HEK293 (cell line): Measurements from ENCODE around the gene KREMEN2.
A peak's percentile ranks its signal among the peaks of the same experiment; 100 is the strongest.

ENCODE experiments used
- CTCF ChIA-PET: fragments of 350-600 bp; formaldehyde crosslinking; extraction: SDS; loops from one replicate; lab custom pipeline; 2021; ENCODE audit warnings: antibody characterized with exemption; lab: Yijun Ruan, JAX
- POLR2A ChIA-PET: fragments of 300-600 bp; formaldehyde crosslinking; extraction: SDS; loops from one replicate; lab custom pipeline; 2020; ENCODE audit warnings: antibody characterized with exemption, inconsistent platforms; lab: Yijun Ruan, JAX
- H3K27ac ChIP-seq: fragments of 200-500 bp; sonication (Bioruptor generic); 2 replicates; pipeline ENCODE4 v1.5.1; 2014; ENCODE audit warnings: low read depth, low read length, control low read depth, inconsistent platforms; ENCODE audit errors: extremely low read depth
- H3K36me3 ChIP-seq, 2 experiments: fragments of 200-500 bp in 1 of 2; sonication (Bioruptor generic) in 1 of 2; 1 replicate in 1 of 2; 2 replicates in 1 of 2; pipeline ENCODE4 v1.5.1; 2014 to 2017; ENCODE audit warnings: inconsistent platforms in 2 of 2, low read length in 2 of 2; ENCODE audit not compliant: control insufficient read depth in 2 of 2, insufficient read depth in 1 of 2
- H3K4me1 ChIP-seq: fragments of 200-500 bp; sonication (Bioruptor generic); 2 replicates; pipeline ENCODE4 v1.5.1; 2014; ENCODE audit warnings: mild to moderate bottlenecking, low read length, inconsistent platforms; ENCODE audit not compliant: control insufficient read depth, insufficient read depth
- H3K4me3 ChIP-seq: 2 replicates; pipeline ENCODE4 v1.5.1; 2011; ENCODE audit warnings: low read depth, mild to moderate bottlenecking, control low read depth, low read length, moderate library complexity
- H3K9me3 ChIP-seq: fragments of 200-500 bp; sonication (Bioruptor generic); 2 replicates; pipeline ENCODE4 v1.5.1; 2014; ENCODE audit warnings: low read depth, low read length, inconsistent platforms; ENCODE audit not compliant: control insufficient read depth, insufficient read depth
- GLIS1 ChIP-seq: fragments of 450-650 bp; formaldehyde crosslinking; IDR thresholded peaks from 2 replicates; pipeline ENCODE4 v1.5.1; 2016; ENCODE audit warnings: missing biosample characterization, missing genetic modification characterization
- KLF9 ChIP-seq: fragments of 450-650 bp; formaldehyde crosslinking; IDR thresholded peaks from 2 replicates; pipeline ENCODE4 v1.5.1; 2016; ENCODE audit warnings: missing biosample characterization, missing genetic modification characterization, low read depth
- PBX3 ChIP-seq: sonication (generic); formaldehyde crosslinking; IDR thresholded peaks from 2 replicates; pipeline ENCODE4 v1.8.1; 2022; ENCODE audit warnings: mild to moderate bottlenecking, moderate library complexity, missing genetic modification reagents
- RBAK ChIP-seq: fragments of 450-650 bp; formaldehyde crosslinking; IDR thresholded peaks from 2 replicates; pipeline ENCODE4 v1.5.1; 2016; ENCODE audit warnings: missing biosample characterization, missing genetic modification characterization
- SP7 ChIP-seq: fragments of 450-650 bp; formaldehyde crosslinking; IDR thresholded peaks from 2 replicates; pipeline ENCODE4 v1.5.1; 2016; ENCODE audit warnings: missing biosample characterization, missing genetic modification characterization
- ZBTB10 ChIP-seq: fragments of 450-650 bp; formaldehyde crosslinking; IDR thresholded peaks from 2 replicates; pipeline ENCODE4 v1.5.1; 2016; ENCODE audit warnings: missing biosample characterization, missing genetic modification characterization
- ZBTB17 ChIP-seq: fragments of 450-650 bp; formaldehyde crosslinking; IDR thresholded peaks from 2 replicates; pipeline ENCODE4 v1.5.1; 2016; ENCODE audit warnings: missing biosample characterization, missing genetic modification characterization
- ZNF211 ChIP-seq: fragments of 450-650 bp; formaldehyde crosslinking; IDR thresholded peaks from 2 replicates; pipeline ENCODE4 v1.5.1; 2016; ENCODE audit warnings: low read depth, missing biosample characterization, missing genetic modification characterization
- ZNF391 ChIP-seq: fragments of 450-650 bp; formaldehyde crosslinking; IDR thresholded peaks from 2 replicates; pipeline ENCODE4 v1.5.1; 2016; ENCODE audit warnings: low read depth, missing biosample characterization, missing genetic modification characterization, borderline replicate concordance
- ZNF449 ChIP-seq: fragments of 450-650 bp; formaldehyde crosslinking; IDR thresholded peaks from 2 replicates; pipeline ENCODE4 v1.5.1; 2017; ENCODE audit warnings: missing biosample characterization, mild to moderate bottlenecking, missing genetic modification characterization, moderate library complexity
- ZNF529 ChIP-seq: fragments of 450-650 bp; formaldehyde crosslinking; IDR thresholded peaks from 2 replicates; pipeline ENCODE4 v1.5.1; 2017; ENCODE audit warnings: missing genetic modification characterization, missing biosample characterization; ENCODE audit not compliant: insufficient replicate concordance
- ZNF530 ChIP-seq: fragments of 450-650 bp; formaldehyde crosslinking; IDR thresholded peaks from 2 replicates; pipeline ENCODE4 v1.5.1; 2016; ENCODE audit warnings: low read depth, missing biosample characterization, missing genetic modification characterization
- ZNF585B ChIP-seq: fragments of 450-650 bp; formaldehyde crosslinking; IDR thresholded peaks from 2 replicates; pipeline ENCODE4 v1.5.1; 2016; ENCODE audit warnings: missing biosample characterization, missing genetic modification characterization
- ZNF792 ChIP-seq: fragments of 450-650 bp; formaldehyde crosslinking; IDR thresholded peaks from 2 replicates; pipeline ENCODE4 v1.5.1; 2016; ENCODE audit warnings: missing biosample characterization, missing genetic modification characterization
- ZSCAN5A ChIP-seq: fragments of 450-650 bp; formaldehyde crosslinking; IDR thresholded peaks from 2 replicates; pipeline ENCODE4 v1.5.1; 2016; ENCODE audit warnings: missing biosample characterization, missing genetic modification characterization

KREMEN2 gene

GRCh38 chr16:2938206-2938605 lies 25.9 kb upstream of the KREMEN2 start:
- Histone ChIP-seq H3K4me3 (no peak overlapping the region), H3K27ac (no peak overlapping the region)
- TF ChIP-seq PBX3 (CRISPR knock-in tag) (no peak), ZBTB17 (tag by site-specific recombination) (no peak)
- TF ChIP-seq, all 188 proteins: peak for 0
- POLR2A ChIA-PET: no interaction called here
- CTCF ChIA-PET: interaction anchor here (0.6 to 3.8 kb wide), 2 partner anchors 11 to 23 kb away, joined by 3 to 20 read pairs; no protein-coding TSS in a partner anchor
- H3K9me3 ChIP-seq: no peaks in the 10 kb centered on the region
- no peaks in the 10 kb centered on the region for H3K4me1 ChIP-seq
- H3K36me3 ChIP-seq: peaks cover 11 to 86% of the 10 kb centered on the region in 2 experiments; a peak in 2 of 3 replicates

GRCh38 chr16:2939968-2940367 lies 24.1 kb upstream of the KREMEN2 start:
- Histone ChIP-seq H3K4me1 (no peaks in the 10 kb centered on the region), H3K9me3 (no peaks in the 10 kb centered on the region), H3K4me3 (no peak overlapping the region), H3K36me3 (peaks cover 11 to 79% of the 10 kb centered on the region in 2 experiments; a peak in 2 of 3 replicates), H3K27ac (no peak overlapping the region)
- CTCF ChIA-PET: interaction anchor here (1.9 to 3.8 kb wide), 2 partner anchors 13 to 22 kb away, joined by 5 to 20 read pairs; no protein-coding TSS in a partner anchor
- peak; percentile 77 for TF ChIP-seq ZNF449 (tag by site-specific recombination)
- TF ChIP-seq SP7 (tag by site-specific recombination): no peak
- POLR2A ChIA-PET: no interaction called here

GRCh38 chr16:2942045-2942444 lies 22.0 kb upstream of the KREMEN2 start:
- TF ChIP-seq ZSCAN5A: no peak
- no peak for TF ChIP-seq ZNF391 (tag by site-specific recombination)
- no peak for TF ChIP-seq ZNF530 (tag by site-specific recombination)
- TF ChIP-seq ZNF211 (tag by site-specific recombination): no peak
- no peak for TF ChIP-seq ZNF585B (tag by site-specific recombination)
- TF ChIP-seq ZNF529: no peak
- no peak for TF ChIP-seq KLF9 (tag by site-specific recombination)
- TF ChIP-seq GLIS1: no peak
- no peak for TF ChIP-seq RBAK (tag by site-specific recombination)
- no peak for TF ChIP-seq ZNF792 (tag by site-specific recombination)
- no peak for TF ChIP-seq ZBTB10 (tag by site-specific recombination)
- ChIA-PET POLR2A (interaction anchor here (0.6 kb wide), 1 partner anchor 45 kb away, joined by 4 read pairs; no protein-coding TSS in a partner anchor), CTCF (interaction anchor here (0.6 to 2.4 kb wide), 5 partner anchors 15 to 250 kb away, joined by 3 to 15 read pairs (median 3); no protein-coding TSS in a partner anchor)
- Histone ChIP-seq H3K4me1 (no peaks in the 10 kb centered on the region), H3K4me3 (no peak overlapping the region), H3K27ac (no peak overlapping the region), H3K9me3 (no peaks in the 10 kb centered on the region), H3K36me3 (peaks cover 11 to 68% of the 10 kb centered on the region in 2 experiments; a peak in 2 of 3 replicates)
